SK-N-MC (cell line): ENCODE data around the gene TRAF5.

ENCODE experiments used
- EZH2 ChIP-seq: fragments of 200-600 bp; sonication (generic); IDR thresholded peaks from one replicate; pipeline ENCODE4 v1.6.1; 2017; ENCODE audit warnings: antibody characterized with exemption
- POLR2AphosphoS5 ChIP-seq: IDR thresholded peaks from 2 replicates; pipeline ENCODE4 v1.6.1; 2012; ENCODE audit warnings: mild to moderate bottlenecking, low read depth, low read length, borderline replicate concordance

- TF ChIP-seq EZH2 (no peak), POLR2AphosphoS5 (peak; percentile 74)
These were observed 56.3 kb downstream of the TRAF5 start for GRCh38 chr1:211382714-211383480.
